Measurements from ENCODE around the gene SMYD3. TPM values are rescaled to one million over a fixed set of nuclear protein-coding genes. Genes with fewer than 3 reads are reported as not detected.

Gene SMYD3
- total RNA-seq, 1 experiment from 2014 or later = 25.5 TPM

DNA sequence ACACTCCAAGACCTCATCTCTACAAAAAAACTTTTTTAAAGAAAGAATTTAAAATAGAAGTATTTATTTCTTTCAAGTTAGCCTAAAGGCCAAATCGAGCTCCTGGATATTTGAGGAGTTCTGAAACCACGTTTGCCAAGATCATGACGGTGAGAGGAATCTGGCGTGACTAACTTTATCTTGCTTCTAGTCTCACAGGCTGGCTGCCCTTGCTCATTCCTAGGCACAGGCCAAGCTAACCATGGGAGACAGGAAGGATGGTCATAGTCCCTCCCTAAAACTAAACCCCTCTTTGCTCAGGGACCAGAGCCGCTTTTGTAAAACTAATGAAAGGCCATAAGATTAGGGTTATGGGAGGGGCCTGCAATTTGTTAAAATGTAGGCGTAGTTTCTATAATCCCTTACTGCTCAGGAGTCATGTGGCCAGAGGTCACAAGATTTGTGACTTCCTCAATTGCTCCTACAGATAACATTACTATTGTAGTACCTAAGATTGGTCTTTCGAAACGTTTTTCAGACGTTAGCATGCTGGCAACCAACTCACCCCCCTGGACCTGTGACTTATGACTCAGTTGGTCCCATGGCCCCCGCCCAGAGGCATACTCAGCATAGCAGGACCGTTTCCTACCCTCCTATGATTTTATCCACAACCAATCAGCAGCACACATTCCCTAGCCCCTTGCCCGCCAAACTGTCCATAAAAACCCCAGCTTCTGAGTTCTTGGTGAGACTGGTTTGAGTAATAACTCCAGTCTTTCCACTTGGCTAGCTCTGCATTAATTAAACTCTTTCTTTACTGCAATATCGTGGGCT is 425.0 kb downstream of the SMYD3 start:
- Histone ChIP-seq H3K27ac (ENCODE audit: insufficient read length, low read depth, low read length) (no peak overlapping the region), H2BK15ac (ENCODE audit: low read depth, low read length) (no peak overlapping the region), H2AK5ac (ENCODE audit: insufficient read length, low read length) (no peak overlapping the region), H3K9ac (ENCODE audit: extremely low read depth, insufficient read length, low read length) (no peak overlapping the region), H3K18ac (ENCODE audit: insufficient read length, low read depth, low read length) (no peak overlapping the region), H3K27me3 (ENCODE audit: insufficient read depth, low read length) (no peaks in the 10 kb centered on the region), H4K8ac (replicated peaks; ENCODE audit: insufficient read length, low read depth, low read length) (no peak overlapping the region), H2BK5ac (ENCODE audit: insufficient read length, low read length) (no peak overlapping the region), H4K20me1 (ENCODE audit: control insufficient read depth, insufficient read depth, insufficient read length) (no peaks in the 10 kb centered on the region), H3K14ac (ENCODE audit: insufficient read depth, low read length) (no peak overlapping the region), H2AFZ (ENCODE audit: low read length) (no peak overlapping the region), H2BK12ac (ENCODE audit: insufficient read length, low read depth, low read length) (no peak overlapping the region), H3K4me2 (ENCODE audit: insufficient read depth, insufficient read length, low read length) (no peak overlapping the region), H3K23ac (ENCODE audit: insufficient read length, low read depth, low read length) (no peak overlapping the region), H2BK20ac (ENCODE audit: low read depth, low read length, poor library complexity, severe bottlenecking) (no peak overlapping the region), H4K5ac (ENCODE audit: insufficient read length, low read depth, low read length) (no peak overlapping the region), H4K91ac (ENCODE audit: insufficient read length, low read depth, low read length) (no peak overlapping the region), H3K79me1 (ENCODE audit: insufficient read depth, low read depth, low read length, poor library complexity, severe bottlenecking) (no peaks in the 10 kb centered on the region), H3K9me3 (ENCODE audit: control insufficient read depth, low read depth, low read length) (peaks cover 8% of the 10 kb centered on the region), H3K79me2 (ENCODE audit: insufficient read depth, low read length) (no peaks in the 10 kb centered on the region), H3K23me2 (ENCODE audit: insufficient read length, low read depth, low read length, poor library complexity, severe bottlenecking) (no peaks in the 10 kb centered on the region), H2BK120ac (ENCODE audit: low read depth, low read length, poor library complexity, severe bottlenecking) (no peak overlapping the region), H3T11ph (ENCODE audit: low read length) (no peak overlapping the region), H3K56ac (ENCODE audit: insufficient read length, low read depth, low read length) (no peak overlapping the region), H3K4me1 (ENCODE audit: insufficient read depth, low read length) (no peaks in the 10 kb centered on the region), H3K4ac (ENCODE audit: low read depth, low read length) (no peak overlapping the region)
- peaks cover 6 to 7% of the 10 kb centered on the region in 2 experiments; a peak in 3 of 4 replicates for H3K4me1 Mint-ChIP-seq
- no peak overlapping the region for H3K27ac Mint-ChIP-seq
- no peak for DNase-seq
- H3K9me3 Mint-ChIP-seq = peaks cover 14 to 20% of the 10 kb centered on the region in 2 experiments; a peak in 4 of 5 replicates
- no peaks in the 10 kb centered on the region for H3K27me3 Mint-ChIP-seq (ENCODE audit: low read depth)
- peaks cover 8 to 17% (median 10%) of the 10 kb centered on the region in 3 experiments for H3K36me3 Mint-ChIP-seq (ENCODE audit: insufficient read depth in 1 of 3, low read depth in 3 of 3)
- TF ChIP-seq, protein P1, sequence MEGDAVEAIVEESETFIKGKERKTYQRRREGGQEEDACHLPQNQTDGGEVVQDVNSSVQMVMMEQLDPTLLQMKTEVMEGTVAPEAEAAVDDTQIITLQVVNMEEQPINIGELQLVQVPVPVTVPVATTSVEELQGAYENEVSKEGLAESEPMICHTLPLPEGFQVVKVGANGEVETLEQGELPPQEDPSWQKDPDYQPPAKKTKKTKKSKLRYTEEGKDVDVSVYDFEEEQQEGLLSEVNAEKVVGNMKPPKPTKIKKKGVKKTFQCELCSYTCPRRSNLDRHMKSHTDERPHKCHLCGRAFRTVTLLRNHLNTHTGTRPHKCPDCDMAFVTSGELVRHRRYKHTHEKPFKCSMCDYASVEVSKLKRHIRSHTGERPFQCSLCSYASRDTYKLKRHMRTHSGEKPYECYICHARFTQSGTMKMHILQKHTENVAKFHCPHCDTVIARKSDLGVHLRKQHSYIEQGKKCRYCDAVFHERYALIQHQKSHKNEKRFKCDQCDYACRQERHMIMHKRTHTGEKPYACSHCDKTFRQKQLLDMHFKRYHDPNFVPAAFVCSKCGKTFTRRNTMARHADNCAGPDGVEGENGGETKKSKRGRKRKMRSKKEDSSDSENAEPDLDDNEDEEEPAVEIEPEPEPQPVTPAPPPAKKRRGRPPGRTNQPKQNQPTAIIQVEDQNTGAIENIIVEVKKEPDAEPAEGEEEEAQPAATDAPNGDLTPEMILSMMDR (conservative IDR thresholded peaks at IDR 0.05) = no peak
- WGBS (ENCODE audit: extremely low coverage, insufficient read length, low lambda C conversion rate) = no CpG with 5 or more reads among the region's 13 CpGs
- H3K4me3 Mint-ChIP-seq = no peak overlapping the region

All from H9 (cell line).